ENCODE measurements around the gene FER.
"Not testable (repeated sequence)": the region's sequence is repeated elsewhere in the genome, so short reads cannot be mapped to it uniquely, and the experiment has no call there.

FER gene

DNA sequence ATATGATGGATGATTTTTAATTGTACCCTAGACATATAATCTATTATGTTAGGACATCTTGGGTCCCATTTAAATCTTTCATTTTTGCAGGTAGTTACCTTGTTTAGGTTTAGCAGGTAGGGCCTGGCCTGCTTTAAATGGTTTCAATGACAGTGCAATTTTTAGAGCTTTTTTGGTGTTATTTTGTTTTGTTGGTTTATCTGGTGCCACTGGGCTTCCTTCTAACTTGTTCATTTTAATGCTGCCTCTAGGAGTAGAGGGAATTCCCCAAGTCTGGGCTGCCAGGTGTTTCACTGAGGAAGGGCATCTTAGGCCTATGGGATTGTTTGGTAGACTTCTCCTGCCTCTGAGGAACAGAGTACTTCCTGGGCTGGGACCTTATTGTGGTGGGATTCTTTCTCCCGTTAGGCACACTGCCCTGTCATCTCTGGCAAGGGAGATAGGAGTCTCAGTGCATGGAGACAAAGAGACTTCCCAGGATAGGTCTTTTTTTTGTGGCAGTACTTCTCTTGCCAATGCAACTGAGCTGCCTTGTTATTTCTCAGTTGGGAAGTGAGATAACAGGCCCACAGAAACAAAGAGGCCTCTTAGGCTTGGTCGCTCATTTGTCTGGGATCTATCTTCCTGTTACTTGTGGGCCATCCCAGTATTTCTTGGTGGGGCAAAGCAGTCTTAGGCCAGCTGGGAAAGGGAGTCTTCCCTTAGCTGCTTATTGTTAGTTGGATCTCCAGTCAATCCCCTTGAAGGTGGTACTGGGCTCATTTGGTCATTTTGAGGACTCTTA is 282.9 kb downstream of the FER start:
- H3K9me3 ChIP-seq (ENCODE audit: control insufficient read depth in 2 of 2, low read length in 2 of 2) = no peaks in the 10 kb centered on the region
- H3K9ac ChIP-seq (ENCODE audit: low read length in 2 of 2) = no peak overlapping the region
- no peaks in the 10 kb centered on the region for H3K27me3 ChIP-seq (ENCODE audit: control insufficient read depth in 1 of 2, insufficient read depth in 2 of 2, low read length in 2 of 2)
- no peak overlapping the region for H3K27ac ChIP-seq (ENCODE audit: low read length)
- no peak overlapping the region for H3K4me3 ChIP-seq (ENCODE audit: low read length in 2 of 2)
- no peaks in the 10 kb centered on the region for H3K36me3 ChIP-seq (ENCODE audit: control insufficient read depth in 2 of 2, insufficient read depth in 2 of 2, low read length in 2 of 2)
- no peaks in the 10 kb centered on the region for H3K4me1 ChIP-seq (ENCODE audit: control insufficient read depth, insufficient read depth, low read length)

DNA sequence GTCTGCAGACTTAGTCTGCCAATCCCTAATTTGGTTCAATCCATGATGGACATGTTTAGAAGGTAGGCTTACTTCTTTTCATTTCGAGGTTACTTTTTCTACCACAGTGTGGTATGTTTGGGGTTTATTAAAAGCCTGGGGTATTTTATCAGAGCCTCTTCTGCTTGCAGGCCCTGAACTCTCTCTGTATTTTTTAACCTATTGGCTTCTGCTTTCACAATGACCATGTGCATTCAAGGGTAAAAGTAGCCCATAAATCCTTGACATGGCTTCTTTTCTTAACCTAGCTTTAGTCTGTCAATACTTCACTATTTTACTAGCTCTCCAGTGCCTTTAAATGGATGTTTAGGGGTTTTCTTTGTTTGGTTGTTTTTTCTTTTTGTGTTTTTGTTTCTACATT is 286.6 kb downstream of the FER start:
- no peaks in the 10 kb centered on the region for H3K4me1 ChIP-seq (ENCODE audit: control insufficient read depth, insufficient read depth, low read length)
- no peak overlapping the region for H3K27ac ChIP-seq (ENCODE audit: low read length)
- H3K36me3 ChIP-seq (ENCODE audit: control insufficient read depth in 2 of 2, insufficient read depth in 2 of 2, low read length in 2 of 2) = no peaks in the 10 kb centered on the region

DNA sequence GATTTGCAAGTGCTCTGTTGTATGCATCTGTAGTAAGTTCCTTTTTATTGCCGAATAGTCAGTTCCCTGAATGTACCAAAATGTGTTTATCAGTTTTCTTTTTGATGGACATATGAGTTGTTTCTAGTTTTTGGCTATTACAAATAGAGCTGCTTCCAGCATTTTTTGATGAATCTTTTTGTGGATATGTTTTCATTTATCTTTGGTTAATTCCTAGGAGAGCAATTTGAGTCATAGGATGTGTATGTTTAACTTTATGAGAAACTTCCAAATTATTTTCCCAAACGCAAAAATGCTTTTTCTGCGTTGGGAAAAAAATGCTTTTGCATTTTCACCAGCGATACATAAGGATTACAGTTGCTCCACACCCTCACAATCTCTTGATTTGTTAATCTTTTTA is 287.7 kb downstream of the FER start:
- no peaks in the 10 kb centered on the region for H3K27me3 ChIP-seq (ENCODE audit: control insufficient read depth in 1 of 2, insufficient read depth in 2 of 2, low read length in 2 of 2)
- no peak overlapping the region for H3K9ac ChIP-seq (ENCODE audit: low read length in 2 of 2)
- H3K9me3 ChIP-seq (ENCODE audit: control insufficient read depth in 2 of 2, low read length in 2 of 2) = no peaks in the 10 kb centered on the region
- H3K27ac ChIP-seq (ENCODE audit: low read length) = no peak overlapping the region
- H3K36me3 ChIP-seq (ENCODE audit: control insufficient read depth in 2 of 2, insufficient read depth in 2 of 2, low read length in 2 of 2) = no peaks in the 10 kb centered on the region
- H3K4me1 ChIP-seq (ENCODE audit: control insufficient read depth, insufficient read depth, low read length) = no peaks in the 10 kb centered on the region
- no peak overlapping the region for H3K4me3 ChIP-seq (ENCODE audit: low read length in 2 of 2)

More for the DNA sequence above, 286.6 kb downstream of the FER start:
- Histone ChIP-seq H3K27me3 (ENCODE audit: control insufficient read depth in 1 of 2, insufficient read depth in 2 of 2, low read length in 2 of 2) (no peaks in the 10 kb centered on the region), H3K9ac (ENCODE audit: low read length in 2 of 2) (no peak overlapping the region), H3K9me3 (ENCODE audit: control insufficient read depth in 2 of 2, low read length in 2 of 2) (no peaks in the 10 kb centered on the region), H3K4me3 (ENCODE audit: low read length in 2 of 2) (no peak overlapping the region)

DNA sequence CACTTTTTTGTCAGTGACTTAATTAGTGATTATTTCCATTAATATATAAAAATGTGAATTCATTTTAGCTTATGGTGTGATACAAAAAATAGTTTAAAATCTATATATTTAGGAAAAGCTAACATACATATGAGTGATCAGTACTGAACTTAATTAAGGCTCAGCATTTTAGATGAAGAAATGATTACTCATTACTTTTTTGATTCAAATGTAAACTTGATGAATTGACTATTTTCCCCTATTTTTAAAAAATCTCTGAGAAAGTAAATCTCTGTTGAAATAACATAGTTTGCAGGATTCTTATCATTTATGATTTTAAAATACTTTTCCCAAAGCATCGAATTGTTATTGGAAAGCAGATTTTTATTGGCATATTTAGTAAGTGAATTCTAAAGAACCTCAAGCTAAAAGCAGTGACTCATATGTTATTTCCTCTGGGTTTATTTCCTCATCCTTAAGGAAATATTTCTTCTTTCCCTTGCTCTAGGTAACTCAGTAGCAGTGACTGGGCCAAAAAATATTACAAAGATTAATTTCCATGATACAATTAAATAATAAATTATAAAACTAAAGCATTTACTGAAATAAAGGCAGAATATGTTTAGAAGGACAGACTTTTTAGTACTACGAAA is 290.6 kb downstream of the FER start:
- no peak overlapping the region for H3K9ac ChIP-seq (ENCODE audit: low read length in 2 of 2)
- H3K4me3 ChIP-seq (ENCODE audit: low read length in 2 of 2) = no peak overlapping the region
- no peaks in the 10 kb centered on the region for H3K9me3 ChIP-seq (ENCODE audit: control insufficient read depth in 2 of 2, low read length in 2 of 2)
- no peaks in the 10 kb centered on the region for H3K36me3 ChIP-seq (ENCODE audit: control insufficient read depth in 2 of 2, insufficient read depth in 2 of 2, low read length in 2 of 2)
- H3K27me3 ChIP-seq (ENCODE audit: control insufficient read depth in 1 of 2, insufficient read depth in 2 of 2, low read length in 2 of 2) = no peaks in the 10 kb centered on the region
- no peak overlapping the region for H3K27ac ChIP-seq (ENCODE audit: low read length)
- H3K4me1 ChIP-seq (ENCODE audit: control insufficient read depth, insufficient read depth, low read length) = no peaks in the 10 kb centered on the region

DNA sequence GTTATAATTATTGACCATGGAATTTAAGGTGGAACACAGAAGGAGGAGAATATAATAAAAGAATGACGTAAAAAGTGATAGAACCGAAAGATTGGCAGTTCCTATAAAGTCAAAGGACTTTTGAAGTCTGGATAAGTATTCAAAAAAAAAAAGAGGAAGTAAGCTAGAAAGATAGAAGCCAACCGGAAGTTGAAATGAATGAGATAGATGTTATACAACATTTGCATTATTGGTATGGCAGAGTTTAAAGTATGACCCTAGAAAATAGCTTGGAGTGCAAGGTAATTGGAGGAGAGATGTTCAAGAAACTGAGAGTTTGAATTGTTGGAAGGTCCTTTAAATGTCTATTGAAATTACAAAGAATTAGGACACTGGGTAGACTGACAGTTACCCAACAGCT is 293.6 kb downstream of the FER start:
- Histone ChIP-seq H3K9me3 (ENCODE audit: control insufficient read depth in 2 of 2, low read length in 2 of 2) (no peaks in the 10 kb centered on the region), H3K4me1 (ENCODE audit: control insufficient read depth, insufficient read depth, low read length) (no peaks in the 10 kb centered on the region), H3K27ac (ENCODE audit: low read length) (no peak overlapping the region), H3K27me3 (ENCODE audit: control insufficient read depth in 1 of 2, insufficient read depth in 2 of 2, low read length in 2 of 2) (no peaks in the 10 kb centered on the region), H3K9ac (ENCODE audit: low read length in 2 of 2) (no peak overlapping the region), H3K4me3 (ENCODE audit: low read length in 2 of 2) (no peak overlapping the region), H3K36me3 (ENCODE audit: control insufficient read depth in 2 of 2, insufficient read depth in 2 of 2, low read length in 2 of 2) (no peaks in the 10 kb centered on the region)

DNA sequence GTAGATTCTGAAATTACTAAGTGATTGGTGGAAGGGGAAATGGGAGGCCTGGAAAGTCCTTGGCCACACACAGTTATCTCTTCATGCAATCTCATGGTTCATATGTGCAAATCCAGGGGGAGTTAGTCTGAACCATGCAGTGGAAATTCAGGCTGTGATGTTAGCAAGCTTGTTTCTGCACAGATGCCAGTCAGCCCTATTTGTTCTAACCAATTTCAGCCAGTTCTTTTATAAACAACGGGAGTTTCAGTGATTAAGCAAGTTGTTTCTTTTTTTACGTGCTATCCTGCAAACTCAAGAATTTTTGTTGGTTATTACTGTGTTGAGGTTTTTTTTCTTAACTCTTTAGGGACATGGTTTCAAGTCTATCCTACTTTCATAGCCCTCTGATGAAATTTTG is 298.0 kb downstream of the FER start:
- no peak overlapping the region for H3K4me3 ChIP-seq (ENCODE audit: low read length in 2 of 2)
- H3K27ac ChIP-seq (ENCODE audit: low read length) = no peak overlapping the region
- H3K9ac ChIP-seq (ENCODE audit: low read length in 2 of 2) = no peak overlapping the region
- no peaks in the 10 kb centered on the region for H3K4me1 ChIP-seq (ENCODE audit: control insufficient read depth, insufficient read depth, low read length)
- H3K27me3 ChIP-seq (ENCODE audit: control insufficient read depth in 1 of 2, insufficient read depth in 2 of 2, low read length in 2 of 2) = no peaks in the 10 kb centered on the region
- H3K36me3 ChIP-seq (ENCODE audit: control insufficient read depth in 2 of 2, insufficient read depth in 2 of 2, low read length in 2 of 2) = no peaks in the 10 kb centered on the region
- no peaks in the 10 kb centered on the region for H3K9me3 ChIP-seq (ENCODE audit: control insufficient read depth in 2 of 2, low read length in 2 of 2)

DNA sequence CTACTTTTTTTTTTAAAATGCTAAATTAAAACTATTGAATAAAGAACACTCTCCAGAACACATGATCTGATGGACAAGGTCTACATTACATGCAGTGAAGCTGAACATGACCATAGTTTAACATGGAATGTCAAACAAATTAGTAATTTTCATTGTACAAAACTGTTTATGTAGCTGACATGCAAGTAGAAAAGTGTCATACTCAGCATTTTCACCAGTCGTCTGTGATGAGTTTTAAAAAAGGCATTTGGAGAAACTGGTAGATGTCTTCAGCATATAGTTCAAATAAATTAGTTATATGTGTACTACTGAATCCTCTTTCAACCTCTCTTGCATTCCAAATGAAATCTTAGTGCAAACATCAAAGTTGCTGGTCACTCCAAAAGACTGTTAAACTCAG is 301.9 kb downstream of the FER start:
- Histone ChIP-seq H3K9ac (ENCODE audit: low read length in 2 of 2) (no peak overlapping the region), H3K36me3 (ENCODE audit: control insufficient read depth in 2 of 2, insufficient read depth in 2 of 2, low read length in 2 of 2) (peaks cover 0 to 3% of the 10 kb centered on the region in 2 donors), H3K27me3 (ENCODE audit: control insufficient read depth in 1 of 2, insufficient read depth in 2 of 2, low read length in 2 of 2) (no peaks in the 10 kb centered on the region), H3K4me1 (ENCODE audit: control insufficient read depth, insufficient read depth, low read length) (no peaks in the 10 kb centered on the region), H3K9me3 (ENCODE audit: control insufficient read depth in 2 of 2, low read length in 2 of 2) (no peaks in the 10 kb centered on the region), H3K4me3 (ENCODE audit: low read length in 2 of 2) (no peak overlapping the region), H3K27ac (ENCODE audit: low read length) (no peak overlapping the region)

DNA sequence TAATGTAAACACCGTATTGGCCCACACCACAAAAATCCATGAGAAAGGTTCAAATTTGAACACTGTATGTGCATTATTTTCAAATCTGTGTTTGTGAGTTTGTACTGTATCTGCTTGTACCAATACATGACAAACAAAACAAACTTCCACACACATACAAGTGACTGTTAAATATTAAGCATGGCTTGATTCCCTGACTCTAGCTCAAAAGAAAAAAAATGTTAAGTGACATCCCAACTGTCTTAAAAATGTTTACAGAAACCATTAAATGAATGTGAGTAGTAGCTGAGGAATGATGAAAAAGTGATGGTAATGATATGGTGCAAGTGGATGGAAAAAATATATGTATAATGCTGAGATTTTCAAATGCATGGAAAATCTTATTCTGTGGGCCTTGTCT is 302.6 kb downstream of the FER start:
- H3K4me1 ChIP-seq (ENCODE audit: control insufficient read depth, insufficient read depth, low read length); H3K27me3 ChIP-seq (ENCODE audit: control insufficient read depth in 1 of 2, insufficient read depth in 2 of 2, low read length in 2 of 2); H3K4me3 ChIP-seq (ENCODE audit: low read length in 2 of 2); H3K9me3 ChIP-seq (ENCODE audit: control insufficient read depth in 2 of 2, low read length in 2 of 2); H3K27ac ChIP-seq (ENCODE audit: low read length); H3K36me3 ChIP-seq (ENCODE audit: control insufficient read depth in 2 of 2, insufficient read depth in 2 of 2, low read length in 2 of 2); H3K9ac ChIP-seq (ENCODE audit: low read length in 2 of 2): not testable (repeated sequence)

DNA sequence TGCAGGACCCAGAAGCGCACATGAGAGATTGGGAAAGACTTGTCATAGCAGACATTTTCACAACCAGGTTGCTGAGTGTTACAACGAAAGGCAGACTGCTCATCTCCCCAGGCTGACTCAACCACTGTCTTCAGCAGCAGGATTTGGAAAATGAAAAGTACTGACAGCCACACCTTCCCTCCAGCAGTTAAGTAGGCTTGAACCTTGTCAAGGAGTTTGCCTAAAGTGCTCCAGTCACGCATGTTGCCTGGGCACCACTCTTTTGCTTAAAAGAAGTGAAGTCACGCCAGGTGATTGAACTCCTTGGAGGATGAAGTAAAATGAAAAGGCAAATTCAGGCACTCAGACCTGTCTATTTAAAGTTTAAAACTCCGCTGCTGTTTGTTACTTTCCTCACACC is 304.5 kb downstream of the FER start:
- not testable (repeated sequence) for H3K9me3 ChIP-seq (ENCODE audit: control insufficient read depth in 2 of 2, low read length in 2 of 2); H3K4me3 ChIP-seq (ENCODE audit: low read length in 2 of 2); H3K27me3 ChIP-seq (ENCODE audit: control insufficient read depth in 1 of 2, insufficient read depth in 2 of 2, low read length in 2 of 2); H3K27ac ChIP-seq (ENCODE audit: low read length); H3K9ac ChIP-seq (ENCODE audit: low read length in 2 of 2); H3K36me3 ChIP-seq (ENCODE audit: control insufficient read depth in 2 of 2, insufficient read depth in 2 of 2, low read length in 2 of 2); H3K4me1 ChIP-seq (ENCODE audit: control insufficient read depth, insufficient read depth, low read length)

DNA sequence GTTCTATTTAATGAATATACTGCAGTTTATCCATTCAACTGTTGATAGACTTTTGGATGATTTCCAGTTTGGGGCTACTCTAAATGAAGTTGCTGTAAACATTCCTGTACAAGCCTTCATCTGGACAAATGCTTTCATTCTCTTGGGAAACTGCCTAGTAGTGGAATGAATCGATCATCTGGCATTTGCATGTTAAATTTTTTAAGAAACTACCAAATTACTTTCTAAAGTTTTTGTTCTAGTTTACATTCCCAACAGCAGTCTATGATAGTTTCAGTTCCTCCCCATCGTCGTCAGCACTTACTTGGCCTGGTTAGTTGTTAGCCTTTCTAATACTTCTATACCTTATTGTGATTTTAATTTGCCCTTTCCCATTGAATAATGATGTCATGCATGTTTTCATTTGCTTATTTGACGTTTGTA is 306.3 kb downstream of the FER start:
- no peaks in the 10 kb centered on the region for H3K27me3 ChIP-seq (ENCODE audit: control insufficient read depth in 1 of 2, insufficient read depth in 2 of 2, low read length in 2 of 2)
- no peaks in the 10 kb centered on the region for H3K4me1 ChIP-seq (ENCODE audit: control insufficient read depth, insufficient read depth, low read length)
- H3K27ac ChIP-seq (ENCODE audit: low read length) = no peak overlapping the region
- peak overlapping the region in 1 of 2 donors; percentile 27 for H3K9ac ChIP-seq (ENCODE audit: low read length in 2 of 2)
- H3K4me3 ChIP-seq (ENCODE audit: low read length in 2 of 2) = peak overlapping the region in 1 of 2 donors; percentile 22
- H3K9me3 ChIP-seq (ENCODE audit: control insufficient read depth in 2 of 2, low read length in 2 of 2) = no peaks in the 10 kb centered on the region
- peaks cover 0 to 3% of the 10 kb centered on the region in 2 donors for H3K36me3 ChIP-seq (ENCODE audit: control insufficient read depth in 2 of 2, insufficient read depth in 2 of 2, low read length in 2 of 2)

DNA sequence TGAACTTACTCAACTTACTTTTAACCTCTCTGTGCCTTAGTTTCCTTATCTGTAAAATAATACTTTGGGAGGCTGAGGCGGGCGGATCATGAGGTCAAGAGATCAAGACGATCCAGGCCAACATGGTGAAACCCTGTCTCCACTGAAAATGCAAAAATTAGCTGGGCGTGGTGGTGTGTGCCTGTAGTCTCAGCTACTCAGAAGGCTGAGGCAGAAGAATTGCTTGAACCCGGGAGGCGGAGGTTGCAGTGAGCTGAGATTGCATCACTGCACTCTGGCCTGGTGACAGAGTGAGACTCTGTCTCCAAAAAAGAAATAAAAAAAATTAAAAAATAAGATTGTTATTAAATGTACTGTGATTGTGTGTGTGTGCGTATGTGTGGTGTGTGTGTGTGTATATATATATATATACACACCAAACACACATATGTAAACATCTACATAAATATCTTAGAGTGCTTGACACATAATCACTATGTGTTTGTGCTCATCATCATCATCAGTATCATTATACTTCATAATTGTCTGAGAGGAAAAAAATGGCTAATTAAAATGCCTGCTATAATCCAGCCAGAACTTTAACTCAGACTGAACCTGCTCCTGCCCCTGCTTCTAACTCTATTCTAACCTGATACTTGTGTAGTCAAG is 312.8 kb downstream of the FER start:
- no peak overlapping the region for H3K9ac ChIP-seq (ENCODE audit: low read length in 2 of 2)
- no peaks in the 10 kb centered on the region for H3K27me3 ChIP-seq (ENCODE audit: control insufficient read depth in 1 of 2, insufficient read depth in 2 of 2, low read length in 2 of 2)
- no peak overlapping the region for H3K4me3 ChIP-seq (ENCODE audit: low read length in 2 of 2)
- H3K4me1 ChIP-seq (ENCODE audit: control insufficient read depth, insufficient read depth, low read length) = no peaks in the 10 kb centered on the region
- H3K36me3 ChIP-seq (ENCODE audit: control insufficient read depth in 2 of 2, insufficient read depth in 2 of 2, low read length in 2 of 2) = no peaks in the 10 kb centered on the region
- no peaks in the 10 kb centered on the region for H3K9me3 ChIP-seq (ENCODE audit: control insufficient read depth in 2 of 2, low read length in 2 of 2)
- no peak overlapping the region for H3K27ac ChIP-seq (ENCODE audit: low read length)

All from stomach smooth muscle (tissue), 2 donors.